Heart right ventricle (tissue), 16 donors: ENCODE results near the gene CLEC4G. TPM values are rescaled to one million over a fixed set of nuclear protein-coding genes. Genes with fewer than 3 reads are reported as not detected.

Experiments used
- ATAC-seq, 8 donors: fragments of 200-7000 bp; cut with Tn5 transposase; one replicate each; pipeline ENCODE4 v1.9.1; 2020; ENCODE audit warnings: mild to moderate bottlenecking in 8 of 8, moderate library complexity in 8 of 8, moderate number of reproducible peaks in 1 of 8
- DNase-seq, 2 donors: peaks; one replicate each; pipeline ENCODE4 v3.0.0-alpha.2; 2020
- H3K27ac ChIP-seq, 10 donors: fragments of 200-600 bp; sonication (generic) in 2 of 10; one replicate each; pipeline versions ENCODE4 v1.5.0 to v1.8.0; 2020 to 2022; ENCODE audit warnings: mild to moderate bottlenecking in 3 of 10
- H3K27me3 ChIP-seq, 7 donors: fragments of 200-600 bp; one replicate each; pipeline ENCODE4 v1.8.0; 2021 to 2022; ENCODE audit warnings: mild to moderate bottlenecking in 2 of 7
- H3K36me3 ChIP-seq, 9 donors: fragments of 200-600 bp; sonication (generic) in 1 of 9; one replicate each; pipeline versions ENCODE4 v1.5.0 to v1.8.0; 2020 to 2022; ENCODE audit warnings: mild to moderate bottlenecking in 2 of 9
- H3K4me1 ChIP-seq, 9 donors: fragments of 200-600 bp; sonication (generic) in 1 of 9; one replicate each; pipeline versions ENCODE4 v1.5.0 to v1.8.0; 2020 to 2022; ENCODE audit warnings: mild to moderate bottlenecking in 4 of 9
- H3K4me3 ChIP-seq, 10 donors: fragments of 200-600 bp; sonication (generic) in 2 of 10; one replicate each; pipeline versions ENCODE4 v1.5.0 to v1.8.0; 2020 to 2022; ENCODE audit warnings: mild to moderate bottlenecking in 7 of 10, moderate library complexity in 2 of 10
- H3K9me3 ChIP-seq, 11 donors: fragments of 200-600 bp in 10 of 11; sonication (generic) in 2 of 11; one replicate each; pipeline versions ENCODE4 v1.5.0 to v1.8.0; 2013 to 2022; ENCODE audit warnings: mild to moderate bottlenecking in 2 of 11, control low read depth in 1 of 11, moderate library complexity in 1 of 11
- WGBS, 2 donors: extraction: QIAGEN DNeasy Blood & Tissue Kit; methylation state at CpG; one replicate each; pipeline ENCODE4 v1.1.7; 2013; ENCODE audit warnings: inconsistent platforms in 1 of 2; 5-methylcytosine and 5-hydroxymethylcytosine counted together
- intact Hi-C, 10 donors: fragments of 100-400 bp; cut with DNase I; formaldehyde crosslinking; loops; one replicate each; pipeline versions ENCODE4 v1.11.1 to v1.14.2; 2022
- polyA plus RNA-seq, 2 donors: library from polyadenylated mRNA; stranded (reverse); fragments of 200-250 nt; gene quantifications; one replicate each; pipeline ENCODE4 v1.2.3, GENCODE V29; 2013
- total RNA-seq, 10 donors: library from RNA; stranded (reverse); fragmentation: NEBNext Ultra II Directional in 3 of 10; extraction: Animal tissue kit (Norgen Biotek cat#: 25700) in 3 of 10; gene quantifications; one replicate each; pipeline versions ENCODE4 v1.2.1 to v1.2.4, GENCODE V29; 2021 to 2023
- TF ChIP-seq, protein P1 (sequence below), 9 donors: fragments of 200-600 bp; sonication (generic) in 2 of 9; IDR thresholded peaks; one replicate each; pipeline versions ENCODE4 v1.5.0 to v1.8.0; 2021 to 2022; ENCODE audit warnings: antibody characterized with exemption in 9 of 9, mild to moderate bottlenecking in 5 of 9, moderate library complexity in 1 of 9
- donor health status: Arrhythmogenic right ventricular cardiomyopathy.
- donor health status: ischemic (EF 13 %, LVEDD 7.1; RV severe dilation, severe dysfunction).
- donor health status: healthy with polysubstance abuse.
- donor health status: DM: no; HTN: yes; CAD: no.
- donor health status: DM: no; HTN: no; CAD: no.
- donor health status: ischemic (EF 25% LVEDD 6.9; RV normal size, moderate dysfunction).
- donor health status: ischemic (EF 25% LVEDD 5.7; RV mildly dilated, moderate dysfunction).
- donor health status: healthy.
- donor health status: DM: yes; HTN: yes; CAD: no.
- donor health status: Ischemic cardiomyopathy.
- donor health status: ischemic (EF 35%, LVEDD 5.7; RV mildly dilated, moderate dysfunction).
- donor health status: nonischemic (EF 11% LVEDD 7.7; RV severe dilation, severe dysfunction).
- donor health status: DM: yes; HTN: yes; CAD: no.
- donor health status: PGD.
- donor health status: ischemic (EF 29% LVEDD 5.4; RV normal size, mild dysfunction).
- donor health status: nonischemic (EF 23%, LVEDD 6.1; RV moderate dilation, normal function).

CLEC4G gene
- total and polyA plus RNA-seq, 12 donors = 0.20 to 4.2 (median 0.73) TPM; not detected in 3

- Histone ChIP-seq H3K9me3 (peaks cover 0 to 12% (median 0%) of the 10 kb centered on the region in 11 donors), H3K27ac (no peak overlapping the region), H3K4me3 (no peak overlapping the region), H3K36me3 (no peaks in the 10 kb centered on the region), H3K4me1 (peaks cover 0 to 2% (median 0%) of the 10 kb centered on the region in 9 donors), H3K27me3 (peaks cover 0 to 38% (median 15%) of the 10 kb centered on the region in 7 donors)
- DNase-seq = no peak
- WGBS, 2 donors = 80 to 82% methylated on average over 6 of the region's 6 CpGs
- intact Hi-C loops = no loop called here
- TF ChIP-seq, protein P1, sequence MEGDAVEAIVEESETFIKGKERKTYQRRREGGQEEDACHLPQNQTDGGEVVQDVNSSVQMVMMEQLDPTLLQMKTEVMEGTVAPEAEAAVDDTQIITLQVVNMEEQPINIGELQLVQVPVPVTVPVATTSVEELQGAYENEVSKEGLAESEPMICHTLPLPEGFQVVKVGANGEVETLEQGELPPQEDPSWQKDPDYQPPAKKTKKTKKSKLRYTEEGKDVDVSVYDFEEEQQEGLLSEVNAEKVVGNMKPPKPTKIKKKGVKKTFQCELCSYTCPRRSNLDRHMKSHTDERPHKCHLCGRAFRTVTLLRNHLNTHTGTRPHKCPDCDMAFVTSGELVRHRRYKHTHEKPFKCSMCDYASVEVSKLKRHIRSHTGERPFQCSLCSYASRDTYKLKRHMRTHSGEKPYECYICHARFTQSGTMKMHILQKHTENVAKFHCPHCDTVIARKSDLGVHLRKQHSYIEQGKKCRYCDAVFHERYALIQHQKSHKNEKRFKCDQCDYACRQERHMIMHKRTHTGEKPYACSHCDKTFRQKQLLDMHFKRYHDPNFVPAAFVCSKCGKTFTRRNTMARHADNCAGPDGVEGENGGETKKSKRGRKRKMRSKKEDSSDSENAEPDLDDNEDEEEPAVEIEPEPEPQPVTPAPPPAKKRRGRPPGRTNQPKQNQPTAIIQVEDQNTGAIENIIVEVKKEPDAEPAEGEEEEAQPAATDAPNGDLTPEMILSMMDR (IDR thresholded peaks at IDR 0.05) = no peak
- no peak for ATAC-seq
These were observed 11.6 kb downstream of the CLEC4G start for GRCh38 chr19:7720351-7720750.

GRCh38 chr19:7718668-7719067, 13.2 kb downstream of the CLEC4G start:
- Histone ChIP-seq H3K4me3 (no peak overlapping the region), H3K4me1 (peaks cover 0 to 7% (median 0%) of the 10 kb centered on the region in 9 donors), H3K27ac (no peak overlapping the region), H3K36me3 (no peaks in the 10 kb centered on the region), H3K27me3 (peaks cover 0 to 31% (median 11%) of the 10 kb centered on the region in 7 donors), H3K9me3 (peaks cover 0 to 12% (median 0%) of the 10 kb centered on the region in 11 donors)
- intact Hi-C loops = no loop called here
- no peak for DNase-seq
- 51% methylated on average over 8 of the region's 8 CpGs for WGBS, 2 donors
- no peak for ATAC-seq
- TF ChIP-seq, protein P1 (IDR thresholded peaks at IDR 0.05) = no peak

DNA sequence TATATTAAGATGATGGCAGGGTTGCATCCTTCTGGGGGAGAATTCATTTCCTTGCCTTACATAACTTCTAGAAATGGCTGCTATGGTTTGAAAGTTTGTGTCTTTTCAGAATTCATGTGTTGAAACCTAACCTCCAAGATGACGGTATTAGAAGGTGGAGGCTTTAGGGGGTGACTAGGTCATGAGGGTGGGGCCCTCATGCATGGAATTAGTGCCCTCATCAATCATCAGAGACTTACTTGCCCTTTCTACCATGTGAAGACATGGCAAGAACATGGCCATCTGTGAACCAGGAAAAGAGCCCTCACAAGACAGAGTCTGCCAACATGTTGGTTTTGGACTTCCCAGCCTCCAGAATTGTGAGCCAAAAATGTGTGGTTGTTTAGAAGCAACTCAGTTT, 15.1 kb downstream of the CLEC4G start:
- 75 to 77% methylated on average over 1 of the region's 1 CpG for WGBS, 2 donors
- H3K4me1 ChIP-seq = peaks cover 0 to 7% (median 0%) of the 10 kb centered on the region in 9 donors
- no peak for DNase-seq
- H3K9me3 ChIP-seq = peaks cover 0 to 12% (median 0%) of the 10 kb centered on the region in 11 donors
- H3K36me3 ChIP-seq = no peaks in the 10 kb centered on the region
- intact Hi-C loops = no loop called here
- TF ChIP-seq, protein P1 (IDR thresholded peaks at IDR 0.05) = no peak
- H3K27ac ChIP-seq = no peak overlapping the region
- peaks cover 0 to 24% (median 11%) of the 10 kb centered on the region in 7 donors for H3K27me3 ChIP-seq
- ATAC-seq = no peak
- no peak overlapping the region for H3K4me3 ChIP-seq

DNA sequence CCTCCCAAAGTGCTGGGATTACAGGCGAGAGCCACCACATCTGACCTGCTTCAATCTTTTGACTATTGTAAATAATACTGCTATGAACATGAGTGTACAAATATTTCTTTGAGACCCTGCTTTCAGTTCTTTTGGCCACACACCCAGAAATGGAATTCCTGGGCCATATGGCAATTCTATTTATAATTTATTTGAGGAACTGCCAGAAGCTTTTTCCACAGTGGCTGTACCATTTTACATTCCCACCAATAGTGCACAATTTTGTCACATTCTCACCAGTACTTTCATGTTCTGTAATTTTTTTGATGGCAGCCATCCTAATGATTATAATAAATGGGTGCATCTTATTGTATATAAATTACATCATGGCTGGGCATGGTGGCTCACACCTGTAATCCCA, 16.2 kb downstream of the CLEC4G start:
- ATAC-seq = no peak
- Histone ChIP-seq H3K4me1 (peaks cover 0 to 7% (median 0%) of the 10 kb centered on the region in 9 donors), H3K36me3 (no peaks in the 10 kb centered on the region)

More for the DNA sequence above, 16.2 kb downstream of the CLEC4G start:
- 79 to 84% methylated on average over 1 of the region's 1 CpG for WGBS, 2 donors
- Histone ChIP-seq H3K27ac (no peak overlapping the region), H3K9me3 (peaks cover 0 to 12% (median 0%) of the 10 kb centered on the region in 11 donors), H3K4me3 (no peak overlapping the region), H3K27me3 (peaks cover 0 to 24% (median 11%) of the 10 kb centered on the region in 7 donors)
- no peak for DNase-seq
- intact Hi-C loops = no loop called here
- TF ChIP-seq, protein P1 (IDR thresholded peaks at IDR 0.05) = no peak
